ENCODE data around the gene RNF34. TPM values are rescaled to one million over a fixed set of nuclear protein-coding genes. Genes with fewer than 3 reads are reported as not detected.
A peak's percentile ranks its signal among the peaks of the same experiment; 100 is the strongest.

The RNF34 gene
- total RNA-seq, 1 donor from 2014 or later, result 63.7 TPM

GRCh38 chr12:121424624-121424975 lies 24.7 kb downstream of the RNF34 start:
- Mint-ChIP-seq H3K27me3 (ENCODE audit: unreplicated experiment) (no peaks in the 10 kb centered on the region), H3K4me3 (ENCODE audit: unreplicated experiment) (no peak overlapping the region), H3K4me1 (ENCODE audit: low read depth, unreplicated experiment) (no peaks in the 10 kb centered on the region), H3K27ac (ENCODE audit: unreplicated experiment) (no peak overlapping the region), H3K9me3 (ENCODE audit: unreplicated experiment) (no peaks in the 10 kb centered on the region), H3K36me3 (ENCODE audit: unreplicated experiment) (peaks cover 5% of the 10 kb centered on the region)
- TF ChIP-seq CTCF (IDR thresholded peaks at IDR 0.05; ENCODE audit: partially characterized antibody, unreplicated experiment), result no peak
- DNase-seq, result no peak

- no peaks in the 10 kb centered on the region for H3K9me3 Mint-ChIP-seq (ENCODE audit: unreplicated experiment)
- H3K27ac Mint-ChIP-seq (ENCODE audit: unreplicated experiment), result no peak overlapping the region
- TF ChIP-seq CTCF (IDR thresholded peaks at IDR 0.05; ENCODE audit: partially characterized antibody, unreplicated experiment), result no peak
- H3K27me3 Mint-ChIP-seq (ENCODE audit: unreplicated experiment), result no peaks in the 10 kb centered on the region
- no peaks in the 10 kb centered on the region for H3K4me1 Mint-ChIP-seq (ENCODE audit: low read depth, unreplicated experiment)
- peaks cover 5% of the 10 kb centered on the region for H3K36me3 Mint-ChIP-seq (ENCODE audit: unreplicated experiment)
- H3K4me3 Mint-ChIP-seq (ENCODE audit: unreplicated experiment), result no peak overlapping the region
- DNase-seq, result no peak
Observed at GRCh38 chr12:121427556-121428050, 27.7 kb downstream of the RNF34 start.

- H3K27me3 Mint-ChIP-seq (ENCODE audit: unreplicated experiment), result no peaks in the 10 kb centered on the region
- H3K4me1 Mint-ChIP-seq (ENCODE audit: low read depth, unreplicated experiment), result no peaks in the 10 kb centered on the region
- TF ChIP-seq CTCF (IDR thresholded peaks at IDR 0.05; ENCODE audit: partially characterized antibody, unreplicated experiment), result no peak
- H3K36me3 Mint-ChIP-seq (ENCODE audit: unreplicated experiment), result peaks cover under 1% of the 10 kb centered on the region
- no peaks in the 10 kb centered on the region for H3K9me3 Mint-ChIP-seq (ENCODE audit: unreplicated experiment)
- no peak overlapping the region for H3K4me3 Mint-ChIP-seq (ENCODE audit: unreplicated experiment)
- H3K27ac Mint-ChIP-seq (ENCODE audit: unreplicated experiment), result no peak overlapping the region
- no peak for DNase-seq
Observed at GRCh38 chr12:121428883-121429282, 29.0 kb downstream of the RNF34 start.

GRCh38 chr12:121430833-121431415 lies 31.0 kb downstream of the RNF34 start:
- no peaks in the 10 kb centered on the region for H3K9me3 Mint-ChIP-seq (ENCODE audit: unreplicated experiment)
- H3K4me1 Mint-ChIP-seq (ENCODE audit: low read depth, unreplicated experiment), result no peaks in the 10 kb centered on the region
- H3K4me3 Mint-ChIP-seq (ENCODE audit: unreplicated experiment), result no peak overlapping the region
- H3K27ac Mint-ChIP-seq (ENCODE audit: unreplicated experiment), result peak overlapping the region; percentile 5
- TF ChIP-seq CTCF (IDR thresholded peaks at IDR 0.05; ENCODE audit: partially characterized antibody, unreplicated experiment), result no peak
- peaks cover 4% of the 10 kb centered on the region for H3K36me3 Mint-ChIP-seq (ENCODE audit: unreplicated experiment)
- no peak for DNase-seq
- H3K27me3 Mint-ChIP-seq (ENCODE audit: unreplicated experiment), result peaks cover 2% of the 10 kb centered on the region

GRCh38 chr12:121432740-121433480 lies 33.0 kb downstream of the RNF34 start:
- no peak for TF ChIP-seq CTCF (IDR thresholded peaks at IDR 0.05; ENCODE audit: partially characterized antibody, unreplicated experiment)
- Mint-ChIP-seq H3K27me3 (ENCODE audit: unreplicated experiment) (peaks cover 4% of the 10 kb centered on the region), H3K4me1 (ENCODE audit: low read depth, unreplicated experiment) (no peaks in the 10 kb centered on the region), H3K36me3 (ENCODE audit: unreplicated experiment) (peaks cover 15% of the 10 kb centered on the region), H3K9me3 (ENCODE audit: unreplicated experiment) (peaks cover 2% of the 10 kb centered on the region), H3K27ac (ENCODE audit: unreplicated experiment) (no peak overlapping the region), H3K4me3 (ENCODE audit: unreplicated experiment) (no peak overlapping the region)
- DNase-seq, result no peak

Measured in glutamatergic neuron (in vitro differentiated cells).